CD1c-positive myeloid dendritic cell (primary cell): Measurements from ENCODE around the gene SHLD1.
"Not testable (repeated sequence)": the region's sequence is repeated elsewhere in the genome, so short reads cannot be mapped to it uniquely, and the experiment has no call there.

Source experiments
- DNase-seq: peaks from one replicate; pipeline ENCODE4 v3.0.0-alpha.2; 2016; ENCODE audit errors: extremely low spot score

Gene SHLD1

GRCh38 chr20:5749952-5750779 lies at the start of gene SHLD1:
TSS of gene SHLD1 (plus strand) at chr20:5750401. CDS start at chr20:5772866, 22,465 bp downstream.
- peak; percentile 90 for DNase-seq

GRCh38 chr20:5702339-5702738 lies 47.9 kb upstream of the SHLD1 start:
- not testable (repeated sequence) for DNase-seq

- no peak for DNase-seq
Measured at GRCh38 chr20:5703681-5704101, 46.5 kb upstream of the SHLD1 start.

- no peak for DNase-seq
Measured at GRCh38 chr20:5705827-5706226, 44.4 kb upstream of the SHLD1 start.

GRCh38 chr20:5706797-5707196 lies 43.4 kb upstream of the SHLD1 start:
- no peak for DNase-seq

DNA sequence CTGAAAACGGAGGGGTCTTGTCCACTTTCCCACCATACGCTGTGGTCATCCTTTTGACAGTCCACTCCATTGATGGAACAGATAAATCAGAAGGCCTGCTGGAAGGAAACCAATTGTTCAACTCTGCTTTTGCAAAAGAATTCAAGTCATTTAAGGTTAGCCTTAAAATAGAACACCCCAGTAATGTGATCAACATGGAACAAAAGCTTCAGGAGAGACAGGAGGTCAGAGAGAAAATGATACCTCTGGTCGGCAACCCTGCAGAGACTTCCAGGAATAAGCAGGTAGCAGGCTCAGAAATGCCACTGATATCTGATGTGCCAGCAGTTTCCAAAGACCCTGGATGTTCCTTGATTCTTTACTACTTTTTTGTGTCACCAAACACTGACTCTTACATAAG lies 39.6 kb upstream of the SHLD1 start:
- DNase-seq: no peak

- peak; percentile 77 for DNase-seq
Measured at GRCh38 chr20:5714261-5715041, 35.8 kb upstream of the SHLD1 start.

DNA sequence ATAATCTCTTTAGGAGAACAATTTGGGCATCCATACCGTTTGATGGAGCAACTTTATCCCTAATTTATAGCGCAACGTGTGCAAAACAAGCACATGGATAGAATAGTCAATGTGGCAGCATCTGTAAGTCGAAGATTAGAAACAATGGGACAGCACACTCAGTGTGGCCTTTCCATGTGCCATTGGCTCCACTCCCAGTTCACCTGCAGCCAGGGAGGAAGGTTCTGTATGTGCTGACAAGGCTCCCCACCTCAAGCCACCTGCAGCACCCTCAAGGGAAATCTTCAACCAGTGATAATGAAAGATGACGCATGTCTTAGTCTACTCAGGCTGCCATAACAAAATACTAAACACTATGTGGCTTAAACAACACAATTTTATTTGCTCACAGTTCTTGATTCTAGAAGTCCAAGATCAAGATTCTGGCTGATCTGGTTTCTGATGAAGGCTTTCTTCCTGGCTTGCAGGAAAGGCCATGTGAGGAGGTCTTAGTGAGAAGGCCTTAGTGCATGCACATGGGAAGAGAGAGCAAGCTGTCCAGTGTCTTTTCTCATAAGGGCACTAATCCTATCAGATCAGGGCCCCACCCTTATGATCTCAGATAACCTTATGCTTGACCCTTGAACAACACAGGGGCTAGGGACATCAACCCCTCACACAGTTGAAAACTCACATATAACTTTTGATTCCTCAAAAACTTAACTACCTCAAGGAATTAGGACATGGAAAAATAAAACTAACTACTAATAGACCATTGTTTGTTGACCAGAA lies 34.9 kb upstream of the SHLD1 start:
- DNase-seq: no peak

GRCh38 chr20:5716953-5717352 lies 33.2 kb upstream of the SHLD1 start:
- DNase-seq: no peak

- no peak for DNase-seq
Measured at GRCh38 chr20:5718896-5719595, 31.2 kb upstream of the SHLD1 start.

- DNase-seq: no peak
Measured at GRCh38 chr20:5719861-5720403, 30.3 kb upstream of the SHLD1 start.

- no peak for DNase-seq
Measured at GRCh38 chr20:5720696-5721095, 29.5 kb upstream of the SHLD1 start.

DNA sequence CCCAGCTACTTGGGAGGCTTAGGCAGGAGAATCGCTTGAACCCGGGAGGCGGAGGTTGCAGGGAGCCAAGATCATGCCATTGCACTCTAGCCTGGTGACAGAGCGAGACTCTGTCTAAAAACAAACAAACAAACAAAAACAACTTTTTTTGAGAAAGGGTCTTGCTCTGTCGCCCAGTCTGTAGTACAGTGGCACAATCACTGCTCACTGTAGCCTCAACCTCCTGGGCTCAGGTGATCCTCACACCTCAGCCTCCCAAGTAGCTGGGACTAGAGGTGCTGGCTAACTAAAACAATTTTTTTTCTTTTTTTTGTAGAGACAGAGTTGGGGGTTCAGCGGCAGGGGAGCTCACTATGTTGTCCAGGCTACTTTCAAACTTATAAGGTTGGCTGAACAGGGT lies 28.8 kb upstream of the SHLD1 start:
- not testable (repeated sequence) for DNase-seq

- DNase-seq: no peak
Measured at GRCh38 chr20:5722927-5723326, 27.3 kb upstream of the SHLD1 start.

GRCh38 chr20:5725183-5725463 lies 25.1 kb upstream of the SHLD1 start:
- DNase-seq: not testable (repeated sequence)

DNA sequence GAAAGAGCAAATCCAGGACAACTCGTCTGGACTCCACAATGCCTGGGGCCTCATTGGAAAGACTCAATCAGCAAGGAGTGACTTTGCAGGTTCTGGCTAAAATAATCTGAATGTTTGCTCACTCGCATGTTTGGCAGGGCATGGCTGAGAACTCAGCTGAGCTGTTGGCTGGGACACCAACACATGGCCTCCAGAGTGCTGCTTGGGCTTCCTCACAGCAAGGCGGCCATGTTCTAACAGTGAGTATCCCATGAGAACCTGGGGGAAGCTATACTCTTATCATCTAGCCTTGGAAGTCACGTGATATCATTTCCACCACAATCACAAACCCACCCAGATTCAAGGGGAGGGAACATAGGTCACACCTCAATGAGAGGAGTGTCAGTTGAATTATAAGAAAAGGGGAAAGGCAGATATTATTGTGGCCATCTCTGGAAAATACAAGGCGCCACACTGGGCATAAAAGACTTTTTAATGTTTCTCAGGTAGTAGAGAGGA lies 23.1 kb upstream of the SHLD1 start:
- no peak for DNase-seq

DNA sequence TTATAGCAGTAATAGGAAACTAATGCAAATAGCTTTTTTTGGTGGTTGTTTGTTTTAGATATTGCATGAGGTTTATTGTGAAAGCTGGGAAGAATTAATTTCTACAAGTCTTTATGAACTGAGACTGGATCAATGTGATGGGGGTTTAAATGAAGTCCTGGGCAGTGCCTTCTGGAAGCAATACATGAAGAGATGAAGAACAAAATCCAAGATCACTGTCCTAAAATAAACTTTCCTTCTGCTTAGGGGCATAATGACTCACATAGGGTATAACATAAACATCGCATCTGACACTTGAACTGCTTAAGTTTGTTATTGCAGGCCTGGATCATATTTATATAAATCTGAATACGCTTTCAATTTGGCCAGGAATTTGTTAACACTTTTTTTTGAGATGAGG lies 20.9 kb upstream of the SHLD1 start:
- DNase-seq: no peak

DNA sequence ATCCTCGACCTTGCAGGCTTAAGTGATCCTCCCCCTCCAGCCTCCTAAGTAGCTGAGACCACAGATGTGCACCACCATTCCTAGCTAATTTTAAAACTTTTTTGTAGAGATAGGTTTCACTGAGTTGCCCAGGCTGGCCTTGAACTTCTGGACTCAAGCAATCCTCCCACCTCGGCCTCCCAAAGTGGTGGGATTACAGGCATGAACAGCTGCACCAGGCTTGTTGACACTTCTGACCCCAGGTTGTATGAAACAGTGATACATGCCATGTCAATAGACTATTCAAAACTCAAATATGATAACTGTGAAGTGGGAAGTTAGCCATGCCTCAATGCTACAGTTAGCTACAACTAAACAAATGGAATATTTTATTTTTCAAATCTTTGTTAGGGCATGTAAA lies 20.1 kb upstream of the SHLD1 start:
- DNase-seq: no peak

DNA sequence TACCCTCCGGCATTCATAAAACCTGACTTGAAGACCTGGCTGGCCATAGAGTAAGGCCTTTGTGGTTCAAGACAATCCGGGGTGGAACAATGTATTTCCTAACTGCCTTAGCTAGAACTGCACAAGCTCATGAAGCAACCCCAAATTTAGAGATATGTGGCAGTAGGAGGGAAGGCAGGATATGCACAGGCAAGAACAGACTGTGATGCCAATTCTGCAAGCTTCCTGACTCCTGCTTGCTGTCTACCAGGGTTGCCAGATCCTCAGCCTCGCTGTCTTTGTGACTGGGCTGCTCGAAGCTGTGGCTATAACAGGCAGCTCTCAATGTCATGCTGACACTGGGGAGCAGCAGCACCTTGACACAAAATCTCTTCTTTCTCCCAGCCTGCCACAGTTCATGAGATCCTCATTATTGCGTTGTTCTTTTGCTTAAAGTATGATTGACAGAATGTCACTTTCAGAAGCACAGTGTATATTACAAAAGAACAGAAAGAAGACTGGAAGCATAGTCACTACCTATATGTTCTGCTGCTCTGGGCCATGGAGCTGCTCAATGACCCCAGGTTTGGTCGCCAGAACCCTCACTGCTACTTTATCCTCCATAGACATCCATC lies 18.3 kb upstream of the SHLD1 start:
- no peak for DNase-seq

GRCh38 chr20:5734602-5735001 lies 15.6 kb upstream of the SHLD1 start:
- DNase-seq: no peak
